ENCODE data around the gene DOCK3. TPM values are rescaled to one million over a fixed set of nuclear protein-coding genes. Genes with fewer than 3 reads are reported as not detected.
"Not testable (repeated sequence)": the region's sequence is repeated elsewhere in the genome, so short reads cannot be mapped to it uniquely, and the experiment has no call there.

Gene DOCK3
- total RNA-seq, 1 experiment from 2014 or later, result 5.6 TPM

GRCh38 chr3:51257870-51258269 lies 583.1 kb downstream of the DOCK3 start:
- Mint-ChIP-seq H3K9me3 (no peaks in the 10 kb centered on the region), H3K4me3 (no peak overlapping the region), H3K27ac (no peak overlapping the region), H3K4me1 (no peaks in the 10 kb centered on the region), H3K36me3 (0 out of 2 replicates have a peak, but pooled peaks cover 6% of the 10 kb centered on the region), H3K27me3 (ENCODE audit: low read depth) (peaks cover 7% of the 10 kb centered on the region)
- DNase-seq (ENCODE audit: low spot score), result no peak
- CTCF ChIA-PET, result no interaction called here
- ATAC-seq, result no peak
- POLR2A ChIA-PET, result no interaction called here
- TF ChIP-seq MAX (CRISPR knock-in tag; IDR thresholded peaks at IDR 0.05) (no peak), PRDM15 (CRISPR knock-in tag; IDR thresholded peaks at IDR 0.05) (no peak), ZNF317 (CRISPR knock-in tag; IDR thresholded peaks at IDR 0.05; ENCODE audit: borderline replicate concordance, low read depth) (no peak), CREM (CRISPR knock-in tag; IDR thresholded peaks at IDR 0.05) (no peak), ATF1 (CRISPR knock-in tag; IDR thresholded peaks at IDR 0.05) (no peak), ATF6 (CRISPR knock-in tag; IDR thresholded peaks at IDR 0.05) (no peak), IRF2 (CRISPR knock-in tag; IDR thresholded peaks at IDR 0.05; ENCODE audit: borderline replicate concordance, low read depth) (no peak), FOXP4 (CRISPR knock-in tag; IDR thresholded peaks at IDR 0.05) (no peak), GRHL2 (CRISPR knock-in tag; IDR thresholded peaks at IDR 0.05; ENCODE audit: insufficient replicate concordance, severe bottlenecking) (no peak), ZBTB21 (CRISPR knock-in tag; IDR thresholded peaks at IDR 0.05; ENCODE audit: borderline replicate concordance) (no peak), TCF7 (CRISPR knock-in tag; IDR thresholded peaks at IDR 0.05; ENCODE audit: low read depth) (no peak), NFYB (CRISPR knock-in tag; conservative IDR thresholded peaks at IDR 0.05; ENCODE audit: low read depth) (no peak), HMGXB4 (CRISPR knock-in tag; IDR thresholded peaks at IDR 0.05) (no peak), GTF2I (CRISPR knock-in tag; conservative IDR thresholded peaks at IDR 0.05) (no peak), ATF3 (CRISPR knock-in tag; conservative IDR thresholded peaks at IDR 0.05) (no peak), ZBTB43 (CRISPR knock-in tag; IDR thresholded peaks at IDR 0.05) (no peak), OVOL2 (CRISPR knock-in tag; IDR thresholded peaks at IDR 0.05; ENCODE audit: borderline replicate concordance) (no peak), KAT7 (CRISPR knock-in tag; IDR thresholded peaks at IDR 0.05; ENCODE audit: borderline replicate concordance) (no peak)

GRCh38 chr3:51264166-51264565 lies 589.4 kb downstream of the DOCK3 start:
- H3K4me1 Mint-ChIP-seq; CTCF ChIA-PET; H3K27me3 Mint-ChIP-seq (ENCODE audit: low read depth); H3K36me3 Mint-ChIP-seq; H3K4me3 Mint-ChIP-seq; DNase-seq (ENCODE audit: low spot score); POLR2A ChIA-PET; H3K27ac Mint-ChIP-seq; ATAC-seq: not testable (repeated sequence)
- peaks cover 28% of the 10 kb centered on the region for H3K9me3 Mint-ChIP-seq

All from WTC11 (cell line).